Measurements from ENCODE around the gene DACH1. TPM values are rescaled to one million over a fixed set of nuclear protein-coding genes. Genes with fewer than 3 reads are reported as not detected.

Gene DACH1
- total RNA-seq, 2 donors from 2014 or later, result 0.39 to 1.6 TPM

DNA sequence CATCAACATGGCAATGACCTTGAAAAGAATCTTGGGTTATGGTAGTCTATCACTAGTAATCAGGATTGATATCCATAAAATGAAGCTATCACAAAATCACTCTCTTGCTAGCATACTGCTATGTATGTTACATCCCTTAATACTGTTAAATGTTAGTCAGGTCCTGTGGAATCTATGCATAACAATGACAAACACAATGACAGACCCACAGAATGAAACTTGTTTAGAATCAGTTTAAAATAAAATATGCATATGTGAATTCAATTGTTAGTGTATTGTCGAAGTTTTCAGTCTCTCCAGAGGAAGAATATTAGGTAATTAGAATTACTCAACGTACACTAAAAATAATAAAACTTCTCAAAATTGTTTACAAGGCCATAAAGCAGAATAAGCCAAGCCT lies 137.6 kb downstream of the DACH1 start:
- no peaks in the 10 kb centered on the region for H3K4me1 ChIP-seq
- no peaks in the 10 kb centered on the region for H3K36me3 ChIP-seq
- no peak for DNase-seq (ENCODE audit: low spot score)
- no peak overlapping the region for H3K27ac ChIP-seq
- H3K4me3 ChIP-seq, result no peak overlapping the region
- TF ChIP-seq, protein P1, sequence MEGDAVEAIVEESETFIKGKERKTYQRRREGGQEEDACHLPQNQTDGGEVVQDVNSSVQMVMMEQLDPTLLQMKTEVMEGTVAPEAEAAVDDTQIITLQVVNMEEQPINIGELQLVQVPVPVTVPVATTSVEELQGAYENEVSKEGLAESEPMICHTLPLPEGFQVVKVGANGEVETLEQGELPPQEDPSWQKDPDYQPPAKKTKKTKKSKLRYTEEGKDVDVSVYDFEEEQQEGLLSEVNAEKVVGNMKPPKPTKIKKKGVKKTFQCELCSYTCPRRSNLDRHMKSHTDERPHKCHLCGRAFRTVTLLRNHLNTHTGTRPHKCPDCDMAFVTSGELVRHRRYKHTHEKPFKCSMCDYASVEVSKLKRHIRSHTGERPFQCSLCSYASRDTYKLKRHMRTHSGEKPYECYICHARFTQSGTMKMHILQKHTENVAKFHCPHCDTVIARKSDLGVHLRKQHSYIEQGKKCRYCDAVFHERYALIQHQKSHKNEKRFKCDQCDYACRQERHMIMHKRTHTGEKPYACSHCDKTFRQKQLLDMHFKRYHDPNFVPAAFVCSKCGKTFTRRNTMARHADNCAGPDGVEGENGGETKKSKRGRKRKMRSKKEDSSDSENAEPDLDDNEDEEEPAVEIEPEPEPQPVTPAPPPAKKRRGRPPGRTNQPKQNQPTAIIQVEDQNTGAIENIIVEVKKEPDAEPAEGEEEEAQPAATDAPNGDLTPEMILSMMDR (IDR thresholded peaks at IDR 0.05), result no peak
- no peaks in the 10 kb centered on the region for H3K27me3 ChIP-seq
- no peaks in the 10 kb centered on the region for H3K9me3 ChIP-seq

DNA sequence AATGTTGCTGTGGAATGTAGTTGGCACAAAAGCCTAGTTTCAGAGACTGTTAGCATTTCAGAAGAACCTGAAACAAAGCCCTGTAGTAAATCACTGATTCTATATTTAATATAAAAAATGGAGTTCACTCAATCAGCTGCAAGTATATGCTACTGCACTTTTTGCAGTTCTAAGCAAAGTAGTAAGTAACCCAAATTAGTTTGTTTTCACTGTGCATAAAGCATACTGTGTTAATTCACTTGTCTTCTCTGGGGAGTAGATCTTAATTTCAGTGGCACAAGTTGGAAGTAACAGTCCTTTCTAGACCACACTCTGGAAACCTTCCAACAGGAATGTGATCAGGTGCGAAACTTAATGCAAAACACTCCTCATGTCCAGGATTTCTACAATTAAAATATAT lies 139.3 kb downstream of the DACH1 start:
- Histone ChIP-seq H3K4me1 (no peaks in the 10 kb centered on the region), H3K27ac (no peak overlapping the region), H3K9me3 (no peaks in the 10 kb centered on the region), H3K36me3 (no peaks in the 10 kb centered on the region), H3K27me3 (no peaks in the 10 kb centered on the region), H3K4me3 (no peak overlapping the region)
- TF ChIP-seq, protein P1 (IDR thresholded peaks at IDR 0.05), result no peak
- DNase-seq (ENCODE audit: low spot score), result no peak

DNA sequence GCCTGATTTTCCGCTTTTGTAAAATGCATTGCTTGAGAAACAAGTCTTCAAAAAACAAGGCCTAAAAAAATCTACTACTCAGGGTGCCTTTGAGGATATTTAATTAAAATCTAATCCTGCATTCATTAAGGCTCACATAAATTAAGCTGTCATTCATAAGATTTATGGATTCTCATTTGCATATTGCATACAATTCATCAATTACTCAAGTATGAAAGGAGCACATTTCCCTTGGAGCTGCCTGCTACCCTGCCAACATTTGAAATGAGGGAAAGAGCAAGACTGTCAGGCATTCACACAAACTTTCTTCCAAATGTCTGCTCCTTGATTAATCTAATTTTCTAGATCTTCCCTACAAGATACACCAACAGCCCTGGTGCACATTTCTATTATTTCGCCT lies 140.0 kb downstream of the DACH1 start:
- TF ChIP-seq, protein P1 (IDR thresholded peaks at IDR 0.05), result no peak
- H3K4me1 ChIP-seq, result no peaks in the 10 kb centered on the region
- no peaks in the 10 kb centered on the region for H3K9me3 ChIP-seq
- no peaks in the 10 kb centered on the region for H3K27me3 ChIP-seq
- no peak overlapping the region for H3K27ac ChIP-seq
- no peak overlapping the region for H3K4me3 ChIP-seq
- DNase-seq (ENCODE audit: low spot score), result no peak
- no peaks in the 10 kb centered on the region for H3K36me3 ChIP-seq

DNA sequence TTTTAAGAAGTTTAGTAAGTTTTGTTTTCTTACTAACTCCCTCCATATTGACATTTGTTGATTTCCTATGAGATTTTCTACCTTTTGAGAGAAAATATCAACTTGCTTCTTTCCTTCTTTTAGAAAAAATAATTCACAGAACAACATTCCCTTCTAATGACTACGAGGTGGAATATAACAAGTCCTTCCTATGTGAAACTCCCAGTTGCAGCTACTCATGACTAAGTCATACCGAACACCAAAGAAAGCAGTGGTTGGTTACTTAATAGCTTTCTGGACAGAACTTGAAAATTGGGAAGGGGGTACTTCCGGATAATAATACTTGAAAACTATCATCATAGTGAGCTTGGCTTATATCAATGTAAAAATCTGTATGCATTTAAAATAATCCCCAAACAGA lies 144.8 kb downstream of the DACH1 start:
- Histone ChIP-seq H3K9me3 (no peaks in the 10 kb centered on the region), H3K4me3 (no peak overlapping the region), H3K36me3 (no peaks in the 10 kb centered on the region), H3K4me1 (no peaks in the 10 kb centered on the region), H3K27me3 (no peaks in the 10 kb centered on the region), H3K27ac (no peak overlapping the region)
- TF ChIP-seq, protein P1 (IDR thresholded peaks at IDR 0.05), result no peak
- DNase-seq (ENCODE audit: low spot score), result no peak

DNA sequence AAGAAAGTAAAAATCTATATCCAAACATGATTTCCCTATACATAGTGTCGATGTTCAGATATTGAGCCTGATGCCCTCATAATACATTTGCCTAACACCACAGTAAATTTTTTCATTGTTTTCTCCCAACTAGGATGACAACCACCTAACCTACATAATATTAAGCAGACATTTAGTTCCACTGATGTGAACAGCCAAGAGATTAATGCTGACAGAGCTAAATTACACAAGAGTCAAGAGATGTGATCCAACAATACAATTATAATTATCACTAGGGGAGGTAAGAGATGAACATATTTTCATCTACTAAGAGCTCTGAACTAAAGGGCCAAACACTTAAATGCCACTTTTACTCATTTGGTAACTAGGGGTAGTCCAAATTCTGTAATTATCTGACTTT lies 145.9 kb downstream of the DACH1 start:
- Histone ChIP-seq H3K4me1 (no peaks in the 10 kb centered on the region), H3K9me3 (no peaks in the 10 kb centered on the region), H3K4me3 (no peak overlapping the region), H3K27me3 (no peaks in the 10 kb centered on the region), H3K27ac (no peak overlapping the region), H3K36me3 (no peaks in the 10 kb centered on the region)
- DNase-seq (ENCODE audit: low spot score), result no peak
- TF ChIP-seq, protein P1 (IDR thresholded peaks at IDR 0.05), result no peak

DNA sequence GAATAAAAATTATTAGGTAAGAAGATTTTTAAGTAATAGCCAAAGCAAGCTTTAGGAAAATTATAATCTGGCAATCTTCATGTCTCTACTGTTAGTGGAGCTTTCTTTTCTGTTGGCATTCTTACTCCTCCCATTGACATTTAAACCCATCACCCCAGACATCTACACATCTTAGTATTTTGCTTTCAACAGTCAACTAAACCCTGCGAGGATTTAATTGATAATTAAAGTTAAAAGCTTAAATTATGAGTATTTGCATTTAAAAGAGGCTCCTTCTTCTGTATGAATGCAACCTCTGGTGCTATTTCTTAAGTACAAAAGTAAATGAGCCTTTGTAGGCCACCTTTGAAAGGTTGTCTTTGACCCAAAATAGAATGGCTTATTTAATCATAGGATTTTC lies 148.1 kb downstream of the DACH1 start:
- H3K4me3 ChIP-seq, result no peak overlapping the region
- no peak for DNase-seq (ENCODE audit: low spot score)
- TF ChIP-seq, protein P1 (IDR thresholded peaks at IDR 0.05), result no peak
- no peaks in the 10 kb centered on the region for H3K4me1 ChIP-seq
- no peak overlapping the region for H3K27ac ChIP-seq
- no peaks in the 10 kb centered on the region for H3K9me3 ChIP-seq
- H3K36me3 ChIP-seq, result no peaks in the 10 kb centered on the region
- no peaks in the 10 kb centered on the region for H3K27me3 ChIP-seq
